Tongue (tissue), 3 donors: Measurements from ENCODE around the gene DENND4A. TPM values are rescaled to one million over a fixed set of nuclear protein-coding genes. Genes with fewer than 3 reads are reported as not detected.
"Not testable (repeated sequence)": the region's sequence is repeated elsewhere in the genome, so short reads cannot be mapped to it uniquely, and the experiment has no call there.

ENCODE experiments used
- DNase-seq: peaks from one replicate; pipeline ENCODE4 v3.0.0-alpha.2; 2015
- small RNA-seq: library from RNA; depleted of rRNA; stranded (forward); fragments of <200 nt; gene quantifications from one replicate; pipeline ENCODE3, GENCODE V24; 2014; ENCODE audit warnings: low replicate concordance
- total RNA-seq: library from RNA; depleted of rRNA; stranded (reverse); fragments of >200 nt; gene quantifications from one replicate; pipeline ENCODE4 v1.2.3, GENCODE V29; 2014

Gene DENND4A
- total RNA-seq, 1 donor from 2014 or later, result 58.4 TPM

- DNase-seq, result peak; percentile 80
Observed at GRCh38 chr15:65632780-65633375, 159.2 kb downstream of the DENND4A start.

- no peak for DNase-seq
Observed at GRCh38 chr15:65631503-65631902, 160.6 kb downstream of the DENND4A start.

GRCh38 chr15:65630760-65631159 is 161.3 kb downstream of the DENND4A start:
- DNase-seq, result no peak

DNA sequence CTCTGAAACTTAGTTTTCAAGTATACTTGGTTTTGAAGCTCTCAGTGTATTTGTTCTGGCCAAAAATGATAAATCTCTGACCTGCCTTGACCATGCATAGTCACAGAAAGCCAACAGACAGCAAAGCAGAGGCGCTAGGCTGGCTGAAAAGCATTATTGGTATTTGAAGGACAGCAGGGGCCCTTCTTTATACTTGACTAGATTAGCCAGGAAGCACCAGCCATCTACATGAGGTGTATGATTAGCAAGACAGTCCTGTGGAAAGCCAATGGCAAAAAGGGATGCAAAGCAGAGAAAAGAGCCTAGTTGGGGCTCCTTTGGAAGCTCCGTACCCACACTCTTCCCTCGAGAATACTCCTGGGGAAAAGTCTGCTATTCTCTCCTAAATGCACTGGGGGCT is 162.5 kb downstream of the DENND4A start:
- DNase-seq, result no peak

GRCh38 chr15:65626856-65627255 is 165.2 kb downstream of the DENND4A start:
- no peak for DNase-seq

DNA sequence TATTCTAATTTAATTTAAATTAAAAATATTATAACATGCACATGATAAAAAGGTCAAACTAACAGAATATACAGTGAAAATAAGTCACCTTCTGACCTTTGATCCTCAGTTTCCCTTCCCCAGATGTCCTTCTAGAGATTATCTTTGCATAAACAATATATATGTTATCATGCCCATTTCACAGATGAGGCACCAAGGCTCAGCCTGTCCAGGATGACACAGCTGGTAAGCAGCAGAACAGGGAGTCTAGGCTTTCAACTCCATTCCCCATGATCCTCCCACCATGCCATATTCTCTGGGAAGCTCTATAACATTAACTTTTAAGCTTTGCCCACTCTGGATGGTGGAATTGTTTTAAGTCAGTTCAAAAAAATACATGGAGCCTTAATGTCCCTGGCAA is 169.0 kb downstream of the DENND4A start:
- no peak for DNase-seq

- no peak for DNase-seq
Observed at GRCh38 chr15:65621638-65622037, 170.5 kb downstream of the DENND4A start, which contains the start of gene SLC24A1. Gene SLC24A1, plus strand, starts transcription at chr15:65621938. Its CDS starts 2,143 bp downstream, at chr15:65624081.

DNA sequence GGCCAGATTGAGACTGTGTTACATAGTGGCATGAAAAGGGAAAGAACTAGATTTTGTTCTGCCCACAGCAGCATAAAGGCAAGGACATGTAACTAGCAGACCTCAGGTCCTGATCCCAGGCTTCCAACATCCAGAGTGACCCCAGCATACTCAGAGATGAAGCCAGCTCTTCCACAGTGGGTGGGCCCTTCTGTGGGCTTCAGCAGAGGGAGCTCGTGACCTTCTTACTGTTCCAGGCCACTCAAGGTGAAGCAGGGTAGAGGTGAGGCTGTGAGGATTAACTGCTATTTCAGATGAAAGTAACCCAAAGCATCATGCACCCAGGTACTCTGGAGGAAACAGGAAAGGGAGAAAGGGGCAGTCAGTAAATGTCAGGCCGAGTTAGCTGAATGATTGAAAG is 171.3 kb downstream of the DENND4A start:
- DNase-seq, result no peak

GRCh38 chr15:65619626-65620290 is 172.3 kb downstream of the DENND4A start:
- no peak for DNase-seq

- DNase-seq, result no peak
Observed at GRCh38 chr15:65618560-65619109, 173.5 kb downstream of the DENND4A start.

DNA sequence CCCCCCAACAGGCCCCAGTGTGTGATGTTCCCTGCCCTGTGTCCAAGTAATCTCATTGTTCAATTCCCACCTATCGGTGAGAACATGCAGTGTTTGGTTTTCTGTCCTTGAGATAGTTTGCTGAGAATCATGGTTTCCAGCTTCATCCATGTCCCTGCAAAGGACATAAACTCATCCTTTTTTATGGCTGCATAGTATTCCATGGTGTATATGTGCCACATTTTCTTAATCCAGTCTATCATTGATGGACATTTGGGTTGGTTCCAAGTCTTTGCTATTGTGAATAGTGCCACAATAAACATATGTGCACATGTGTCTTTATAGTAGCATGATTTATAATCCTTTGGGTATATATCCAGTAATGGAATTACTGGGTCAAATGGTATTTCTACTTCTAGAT is 176.2 kb downstream of the DENND4A start:
- DNase-seq, result not testable (repeated sequence)

DNA sequence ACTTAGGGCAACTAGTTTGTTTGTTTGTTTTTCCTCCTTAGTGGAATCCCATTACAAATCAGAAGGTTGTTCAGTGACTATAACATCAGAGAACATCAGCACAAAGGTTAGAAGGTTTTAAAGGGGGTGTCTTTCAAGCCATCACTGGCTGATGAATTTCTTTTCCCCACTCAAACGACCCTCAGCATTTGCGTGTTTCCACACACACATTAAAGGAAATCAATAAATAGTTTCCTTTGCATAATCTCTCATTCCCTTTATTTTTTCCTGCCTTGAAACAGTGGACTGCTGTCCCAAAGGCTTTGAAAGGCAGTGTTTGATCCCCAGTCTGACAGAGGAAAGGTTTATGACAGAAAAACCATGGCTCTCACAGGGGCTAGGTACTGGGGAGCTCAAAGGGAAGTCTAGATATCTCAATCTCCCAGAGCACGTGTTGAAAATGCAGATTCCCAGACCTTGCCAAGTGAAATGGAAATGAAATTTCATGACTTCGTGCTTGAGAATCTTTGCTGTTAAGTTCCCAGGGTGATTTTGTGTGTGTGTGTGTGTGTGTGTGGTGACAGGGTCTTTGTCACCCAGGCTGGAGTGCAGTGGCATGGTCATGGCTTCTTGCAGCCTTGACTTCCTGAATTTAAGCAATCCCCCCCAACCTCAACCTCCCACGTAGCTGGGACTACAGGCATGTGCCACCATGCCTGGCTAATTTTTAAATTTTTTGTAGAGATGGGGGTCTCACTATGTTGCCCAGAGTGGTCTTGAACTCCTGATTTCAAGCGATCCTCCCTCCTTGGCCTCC is 178.9 kb downstream of the DENND4A start:
- no peak for DNase-seq

- no peak for DNase-seq
Observed at GRCh38 chr15:65612616-65612946, 179.5 kb downstream of the DENND4A start.

DNA sequence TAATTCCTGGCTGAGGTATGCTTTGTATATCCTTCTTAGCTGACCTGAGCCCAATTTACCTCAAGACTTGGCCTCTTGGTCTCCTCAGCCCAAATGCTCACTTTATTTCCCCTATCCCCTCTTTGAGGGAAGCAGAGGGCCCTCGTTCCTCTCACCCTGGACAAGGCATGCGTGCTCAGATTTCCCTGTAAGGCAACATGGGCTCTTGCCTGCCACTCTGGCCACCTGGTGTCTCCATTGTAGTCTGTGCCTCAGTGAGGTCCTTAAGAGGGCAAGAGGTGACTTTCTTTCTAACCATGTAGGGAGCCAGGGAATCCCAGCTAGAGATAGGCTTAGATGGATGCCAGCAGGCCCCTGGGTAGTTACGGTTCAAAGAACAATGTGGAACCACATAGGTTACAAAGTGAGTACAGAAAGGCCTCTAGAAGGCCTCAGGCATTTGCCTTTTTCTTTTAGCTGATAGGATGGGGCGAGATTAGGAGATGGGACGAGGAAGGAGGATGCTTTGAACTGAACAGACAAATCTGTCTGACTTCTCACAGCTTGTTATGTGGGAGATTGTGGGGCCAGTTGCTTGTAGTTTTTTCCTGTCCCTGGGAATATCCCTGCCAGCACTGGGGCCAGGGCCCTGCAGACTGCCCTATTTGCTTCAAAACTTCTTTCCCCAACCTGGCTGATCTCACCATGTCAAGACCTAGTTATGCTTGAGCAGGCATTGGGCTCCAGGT is 180.0 kb downstream of the DENND4A start:
- peak; percentile 2 for DNase-seq

- DNase-seq, result peak; percentile 99
Observed at GRCh38 chr15:65610871-65611718, 181.0 kb downstream of the DENND4A start, which contains the start of gene INTS14. Gene INTS14, minus strand, starts transcription at chr15:65611131. Its CDS starts 3,751 bp downstream, at chr15:65607380.

Small RNA genes lying within 50 kb of the gene (small RNA-seq; reads per million reads assigned to genes)
- gene MIR4511 (0.13 reads per million), gene SNORD13E (not detected)

Other genes starting within 250 kb of the DENND4A start
- 26.8 TPM for gene INTS14, start 181.2 kb downstream of the DENND4A start, total RNA-seq
- 5.1 TPM for gene SLC24A1, start 170.4 kb downstream of the DENND4A start, total RNA-seq
- 136 TPM for gene RAB11A, start 77.2 kb upstream of the DENND4A start, total RNA-seq